ENCODE results near the gene TMPRSS7.

Gene TMPRSS7

GRCh38 chr3:112101916-112102315 lies 67.4 kb downstream of the TMPRSS7 start:
- no peak for DNase-seq

GRCh38 chr3:112104774-112105173 lies 70.2 kb downstream of the TMPRSS7 start:
- no peak for DNase-seq

- DNase-seq = no peak
Measured at GRCh38 chr3:112109322-112109721, 74.8 kb downstream of the TMPRSS7 start.

- peak; percentile 49 to 62 for DNase-seq
Measured at GRCh38 chr3:112111785-112112402, 77.4 kb downstream of the TMPRSS7 start.

- DNase-seq = no peak
Measured at GRCh38 chr3:112114576-112115160, 80.1 kb downstream of the TMPRSS7 start.

DNA sequence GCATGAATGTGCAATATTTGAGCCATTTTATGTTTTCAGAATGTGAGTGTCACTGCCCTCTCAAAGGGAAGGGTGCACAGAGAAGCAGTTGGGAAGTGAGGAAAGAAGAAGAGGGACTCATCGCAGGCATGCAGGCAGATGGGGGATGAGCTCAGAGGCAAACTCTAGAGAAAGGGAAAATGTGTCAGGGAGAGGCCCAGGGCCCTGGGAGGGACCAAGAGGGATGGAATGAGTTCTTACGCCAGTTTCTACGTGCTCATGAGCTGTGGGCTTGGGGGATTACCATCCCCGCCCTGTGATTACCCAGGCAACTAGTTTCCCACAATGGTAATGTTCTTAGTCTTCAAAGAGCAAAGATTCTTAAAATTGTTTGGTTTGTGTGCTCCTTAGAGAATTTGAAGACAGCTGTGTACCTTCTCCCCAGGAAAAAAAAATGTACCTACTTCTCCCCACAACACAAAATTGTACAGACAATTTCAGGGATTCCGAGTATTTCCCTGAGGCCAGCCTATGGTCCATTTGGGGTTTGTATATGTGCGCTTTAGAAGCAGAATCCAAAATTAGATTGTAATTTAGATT lies 80.7 kb downstream of the TMPRSS7 start:
- no peak for DNase-seq

GRCh38 chr3:112115806-112116383 lies 81.4 kb downstream of the TMPRSS7 start:
- no peak for DNase-seq

DNA sequence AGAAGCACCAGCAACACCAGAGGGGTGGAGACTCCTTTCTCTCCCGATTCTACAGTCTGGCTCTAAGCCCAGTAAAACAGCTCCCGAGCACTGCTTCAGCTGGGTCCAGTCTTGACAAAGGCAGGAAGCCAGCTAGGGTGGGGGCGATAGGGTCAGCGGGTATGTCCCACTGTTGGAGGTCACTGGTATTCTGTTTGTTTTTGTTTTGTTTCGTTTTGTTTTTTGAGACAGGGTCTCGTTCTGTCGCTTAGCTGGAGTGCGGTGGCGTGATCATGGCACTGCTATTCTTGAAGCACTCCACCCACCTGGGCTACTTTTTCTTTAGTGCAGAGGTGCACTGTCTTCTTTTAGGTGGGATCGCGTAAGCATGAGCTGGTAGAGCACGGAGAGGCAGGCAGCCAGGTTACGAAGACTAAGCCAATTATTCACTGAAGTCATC lies 82.2 kb downstream of the TMPRSS7 start:
- DNase-seq = no peak

DNA sequence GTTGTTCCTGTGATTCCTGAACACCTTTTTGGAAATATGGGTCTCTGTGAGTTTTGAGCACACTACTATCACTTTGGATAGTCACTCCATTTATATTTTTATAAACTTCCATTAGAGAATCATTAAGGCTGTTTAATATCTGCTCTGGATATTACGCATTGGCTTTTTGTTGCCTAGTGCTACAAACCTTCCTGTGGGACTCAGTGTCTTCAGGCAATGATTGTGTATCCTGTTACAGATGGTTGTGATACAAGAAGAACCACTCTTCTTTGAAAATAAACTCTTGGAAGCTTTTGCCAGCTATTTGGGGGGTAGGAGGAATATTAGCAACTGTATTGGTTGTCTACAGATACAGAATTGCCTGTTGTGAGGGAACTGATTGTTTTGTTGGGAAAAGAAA lies 82.9 kb downstream of the TMPRSS7 start:
- DNase-seq = no peak

DNA sequence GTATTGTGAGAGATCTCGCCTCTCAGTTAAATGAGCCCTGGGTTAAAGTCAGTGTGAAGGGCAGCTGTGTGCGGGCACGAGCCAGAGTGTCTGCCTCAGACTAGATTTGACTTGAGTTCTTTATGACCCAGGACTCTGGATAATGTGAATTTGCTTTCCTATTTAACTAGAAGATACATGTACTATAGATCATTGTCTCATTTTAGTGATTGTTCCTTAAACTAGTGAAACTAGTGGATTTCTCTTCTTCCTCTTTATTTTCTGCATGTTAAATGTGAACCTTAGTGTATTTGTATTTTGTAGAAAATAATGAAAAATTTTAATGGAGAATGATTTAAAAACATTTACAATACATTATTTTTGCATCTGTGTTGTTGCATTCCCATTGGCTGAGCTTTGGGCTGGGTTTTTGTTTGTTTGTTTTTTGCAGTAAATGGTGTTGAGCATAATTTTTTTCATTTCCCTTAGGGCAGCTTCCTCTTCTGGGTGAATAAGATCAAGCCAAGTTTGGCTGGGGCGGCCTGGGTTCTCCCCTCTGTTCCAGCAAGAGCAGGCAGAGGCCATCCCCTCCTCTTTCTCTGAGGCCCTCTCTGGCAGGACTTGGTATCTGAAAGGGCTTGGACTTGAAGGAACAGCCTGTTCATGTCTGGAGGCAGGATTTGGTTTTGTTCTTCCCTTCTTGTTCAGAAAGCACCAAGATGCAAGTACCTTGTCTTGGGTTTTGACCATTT lies 83.5 kb downstream of the TMPRSS7 start:
- DNase-seq = no peak

GRCh38 chr3:112119962-112120836 lies 85.7 kb downstream of the TMPRSS7 start:
- DNase-seq = no peak

DNA sequence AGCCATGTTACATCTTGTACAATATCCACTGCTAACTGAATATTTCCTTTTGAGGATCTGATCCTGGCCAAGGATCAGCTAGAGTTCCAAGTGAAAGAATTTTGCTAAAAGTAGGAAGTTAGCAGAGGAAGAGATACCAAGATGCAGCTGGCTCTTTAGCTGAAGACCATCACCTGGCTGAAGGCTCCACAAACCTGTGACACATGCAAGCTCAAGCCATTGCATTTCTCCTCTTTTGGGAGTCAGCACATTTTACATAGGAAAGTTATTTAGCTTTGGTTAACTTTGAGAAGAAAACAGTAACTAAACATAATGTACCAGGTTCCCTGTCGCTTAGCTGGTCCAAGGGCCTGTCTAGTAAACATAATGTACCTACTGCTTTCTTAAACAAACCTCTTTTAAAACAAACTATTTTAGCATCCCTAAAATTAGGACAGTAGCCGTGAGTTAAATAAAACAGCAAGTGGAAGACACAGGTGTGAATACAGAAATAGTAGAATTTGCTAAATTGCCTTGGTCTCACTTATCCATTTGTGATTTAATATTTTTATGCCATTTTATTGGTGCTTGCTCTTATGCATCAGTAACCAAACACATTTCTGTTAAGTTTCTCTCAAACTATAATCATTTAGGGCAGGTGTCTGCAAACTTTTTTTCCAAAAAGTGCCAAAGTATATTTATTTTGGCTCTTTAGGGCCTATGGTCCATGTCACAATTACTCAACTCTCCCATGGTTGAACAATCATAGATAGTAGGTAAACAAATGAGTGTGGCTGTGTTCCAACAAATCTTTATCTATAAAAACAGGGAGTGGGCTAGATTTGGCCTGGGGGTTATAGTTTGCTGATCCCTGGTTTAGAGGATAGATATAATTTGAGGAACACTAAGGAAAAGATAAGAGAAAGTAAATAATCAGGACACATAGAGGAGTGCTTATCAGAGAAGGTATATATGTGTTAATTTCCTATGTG lies 87.3 kb downstream of the TMPRSS7 start:
- DNase-seq = no peak

GRCh38 chr3:112122870-112123269 lies 88.3 kb downstream of the TMPRSS7 start:
- no peak for DNase-seq

DNA sequence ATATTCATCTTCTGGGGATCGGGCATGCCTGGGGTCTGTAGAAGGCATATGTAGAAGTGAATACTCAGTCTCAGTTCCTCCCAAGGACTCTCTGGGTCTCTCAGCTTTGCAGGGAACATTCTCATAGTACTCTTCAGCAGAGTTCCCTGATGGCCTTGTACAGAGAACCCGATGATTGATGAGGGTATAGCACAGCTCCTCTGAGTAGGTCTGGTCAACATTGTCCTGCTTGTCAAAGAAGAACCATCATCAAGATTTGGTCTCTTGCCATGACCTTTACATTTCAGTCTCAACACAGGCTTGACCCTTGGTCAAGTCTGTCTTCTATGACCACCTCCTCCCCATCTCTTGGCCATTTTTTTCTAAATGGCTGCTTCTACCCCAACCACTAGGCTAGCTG lies 89.0 kb downstream of the TMPRSS7 start:
- DNase-seq = no peak

DNA sequence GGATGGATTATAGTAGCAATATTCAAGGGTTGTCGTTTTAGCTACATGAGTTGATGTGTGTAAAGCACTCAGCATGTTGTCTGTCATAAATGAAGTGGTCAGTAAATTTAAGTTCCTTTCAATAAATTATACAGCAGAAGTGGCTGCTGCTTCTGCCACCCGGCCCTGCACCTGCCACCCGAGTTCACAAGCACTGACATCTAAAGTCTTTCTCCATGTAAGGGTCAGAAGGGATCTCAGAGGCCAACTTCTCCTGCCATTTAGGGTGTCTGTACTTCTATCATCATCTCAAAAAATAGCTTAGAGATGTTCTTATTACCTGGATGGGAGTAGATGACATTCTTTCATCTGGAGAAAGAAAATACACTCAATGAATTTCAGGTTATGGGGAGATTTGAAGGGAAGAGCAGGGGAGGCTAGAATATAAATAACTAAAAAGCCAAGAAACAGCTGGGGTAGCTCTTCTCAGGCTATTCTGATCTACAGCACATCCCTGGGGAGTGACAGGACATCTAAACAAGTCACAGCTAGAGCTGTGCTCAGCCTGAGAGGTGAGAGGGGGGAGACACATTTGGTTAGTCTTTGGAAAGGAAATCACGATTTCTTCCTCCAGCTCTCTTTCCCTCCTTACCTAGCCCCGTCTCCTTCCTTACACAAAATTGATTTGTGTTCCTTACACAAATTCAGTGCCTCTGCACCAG lies 90.5 kb downstream of the TMPRSS7 start:
- DNase-seq = no peak

DNA sequence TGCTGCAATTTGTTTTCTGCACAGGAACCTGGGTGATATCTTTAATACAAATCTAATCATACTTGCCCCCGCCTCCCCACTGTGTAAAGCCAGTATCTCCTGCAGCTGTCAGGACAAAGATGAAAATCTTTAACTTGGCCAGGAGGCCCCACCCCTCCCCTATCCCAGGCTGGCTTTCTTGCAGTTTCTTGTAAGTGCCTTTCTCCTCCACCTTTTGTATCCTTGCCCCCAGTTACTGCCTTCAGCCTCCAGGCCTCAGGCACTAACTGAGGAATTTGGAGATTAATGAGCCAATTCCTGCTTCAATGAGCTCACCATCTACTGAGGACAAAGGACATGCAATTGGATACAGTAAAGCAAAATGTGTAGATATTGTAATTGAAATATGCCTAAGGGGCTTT lies 92.0 kb downstream of the TMPRSS7 start:
- DNase-seq = no peak

GRCh38 chr3:112127522-112128494 lies 93.3 kb downstream of the TMPRSS7 start:
- DNase-seq = no peak

DNA sequence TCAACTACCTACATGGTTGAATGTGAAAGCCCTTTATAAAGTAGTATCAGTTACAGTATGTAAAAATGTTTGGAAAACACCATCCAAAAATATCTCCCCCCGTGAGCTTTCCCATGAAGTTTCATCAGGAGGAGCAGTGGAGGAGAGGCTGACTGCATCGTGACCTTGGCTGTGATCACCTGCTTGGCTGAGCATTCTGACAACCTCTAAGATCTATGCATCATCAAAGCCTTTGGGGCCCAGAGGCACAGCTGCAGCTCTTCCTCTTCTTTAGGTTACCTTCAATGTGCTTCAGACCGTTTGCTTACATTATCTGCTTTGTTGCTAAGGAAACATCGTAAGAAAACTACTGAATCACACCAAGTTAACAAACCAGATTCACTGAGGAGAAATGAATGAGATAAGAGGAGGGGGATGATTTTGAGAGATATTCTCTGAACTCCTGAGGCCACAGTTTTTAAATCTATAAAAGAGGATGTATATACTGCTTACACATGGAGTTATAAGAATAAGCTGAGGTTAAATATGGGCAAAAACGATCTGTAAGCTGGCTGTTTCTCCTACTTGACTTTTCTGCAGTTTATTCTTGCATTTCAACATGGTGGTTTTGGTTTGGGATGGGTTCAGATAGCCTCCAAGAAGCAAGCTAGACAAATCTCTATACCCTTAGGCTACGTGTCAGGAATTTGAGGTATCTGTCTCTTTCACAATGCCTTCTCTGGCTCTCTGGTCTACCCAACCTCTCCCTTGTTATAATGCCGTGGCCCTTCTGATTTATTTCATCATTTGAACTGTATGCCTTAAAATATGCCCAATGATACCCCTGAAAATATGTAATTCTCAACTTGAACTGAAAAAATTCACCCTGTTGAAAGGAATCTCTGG lies 94.5 kb downstream of the TMPRSS7 start:
- DNase-seq = peak; percentile 39 to 44

Measured in activated CD4-positive, alpha-beta T cell treated with anti-CD3 and anti-CD28 coated beads, Interleukin-2, amount 50 U/mL, for 4 hours (primary cell).